ENCODE measurements around the gene SLC22A7. TPM values are rescaled to one million over a fixed set of nuclear protein-coding genes. Genes with fewer than 3 reads are reported as not detected.

The SLC22A7 gene
- total RNA-seq, 1 experiment from 2014 or later, result not detected

DNA sequence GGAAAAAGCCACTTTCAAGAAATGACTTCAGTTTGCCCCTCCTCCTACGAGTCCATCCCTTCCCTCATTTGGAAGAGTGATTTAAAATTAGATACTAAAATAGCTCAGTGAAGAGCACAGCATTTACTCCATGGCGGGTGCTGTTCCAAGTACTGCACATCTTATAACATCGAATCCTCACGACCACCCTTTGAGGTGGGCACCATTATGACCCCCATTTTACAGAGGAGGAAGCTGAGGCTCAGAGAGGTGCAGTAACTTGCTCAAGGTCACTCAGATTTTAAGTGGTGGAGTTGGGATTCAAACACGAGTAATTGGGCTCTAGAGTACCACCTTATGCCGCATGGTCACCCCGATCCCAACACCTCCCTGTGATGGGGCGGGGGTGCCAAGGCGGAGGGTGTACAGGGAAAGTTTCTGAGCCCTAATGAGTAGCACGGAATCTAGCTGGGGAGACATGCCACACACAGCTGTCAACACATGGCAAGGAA is 29.2 kb upstream of the SLC22A7 start:
- no peak overlapping the region for H2BK12ac ChIP-seq (ENCODE audit: insufficient read length, low read depth, low read length)
- H2BK15ac ChIP-seq (ENCODE audit: low read depth, low read length), result no peak overlapping the region
- no peak overlapping the region for H4K5ac ChIP-seq (ENCODE audit: insufficient read length, low read depth, low read length)
- no peak overlapping the region for H3K9ac ChIP-seq (ENCODE audit: extremely low read depth, insufficient read length, low read length)
- H3K36me3 Mint-ChIP-seq (ENCODE audit: insufficient read depth in 1 of 3, low read depth in 3 of 3), result no peaks in the 10 kb centered on the region; a peak in 1 of 7 replicates
- H2BK20ac ChIP-seq (ENCODE audit: low read depth, low read length, poor library complexity, severe bottlenecking), result no peak overlapping the region
- no peak overlapping the region for H4K91ac ChIP-seq (ENCODE audit: insufficient read length, low read depth, low read length)
- no peak overlapping the region; a peak in 1 of 7 replicates for H3K27ac Mint-ChIP-seq
- no peak overlapping the region for H4K8ac ChIP-seq (replicated peaks; ENCODE audit: insufficient read length, low read depth, low read length)
- WGBS (ENCODE audit: extremely low coverage, insufficient read length, low lambda C conversion rate), result no CpG with 5 or more reads among the region's 10 CpGs
- TF ChIP-seq, protein P1, sequence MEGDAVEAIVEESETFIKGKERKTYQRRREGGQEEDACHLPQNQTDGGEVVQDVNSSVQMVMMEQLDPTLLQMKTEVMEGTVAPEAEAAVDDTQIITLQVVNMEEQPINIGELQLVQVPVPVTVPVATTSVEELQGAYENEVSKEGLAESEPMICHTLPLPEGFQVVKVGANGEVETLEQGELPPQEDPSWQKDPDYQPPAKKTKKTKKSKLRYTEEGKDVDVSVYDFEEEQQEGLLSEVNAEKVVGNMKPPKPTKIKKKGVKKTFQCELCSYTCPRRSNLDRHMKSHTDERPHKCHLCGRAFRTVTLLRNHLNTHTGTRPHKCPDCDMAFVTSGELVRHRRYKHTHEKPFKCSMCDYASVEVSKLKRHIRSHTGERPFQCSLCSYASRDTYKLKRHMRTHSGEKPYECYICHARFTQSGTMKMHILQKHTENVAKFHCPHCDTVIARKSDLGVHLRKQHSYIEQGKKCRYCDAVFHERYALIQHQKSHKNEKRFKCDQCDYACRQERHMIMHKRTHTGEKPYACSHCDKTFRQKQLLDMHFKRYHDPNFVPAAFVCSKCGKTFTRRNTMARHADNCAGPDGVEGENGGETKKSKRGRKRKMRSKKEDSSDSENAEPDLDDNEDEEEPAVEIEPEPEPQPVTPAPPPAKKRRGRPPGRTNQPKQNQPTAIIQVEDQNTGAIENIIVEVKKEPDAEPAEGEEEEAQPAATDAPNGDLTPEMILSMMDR (conservative IDR thresholded peaks at IDR 0.05), result no peak
- H3K79me1 ChIP-seq (ENCODE audit: insufficient read depth, low read depth, low read length, poor library complexity, severe bottlenecking), result no peaks in the 10 kb centered on the region
- peaks cover 24 to 40% of the 10 kb centered on the region in 2 experiments for H3K4me1 Mint-ChIP-seq
- no peaks in the 10 kb centered on the region for H4K20me1 ChIP-seq (ENCODE audit: control insufficient read depth, insufficient read depth, insufficient read length)
- peaks cover 58% of the 10 kb centered on the region for H3K27me3 Mint-ChIP-seq (ENCODE audit: low read depth)
- H3K4ac ChIP-seq (ENCODE audit: low read depth, low read length), result no peak overlapping the region
- H3K27ac ChIP-seq (ENCODE audit: insufficient read length, low read depth, low read length), result no peak overlapping the region
- peaks cover 10% of the 10 kb centered on the region; the same call in 1 of the 2 replicates for H3K4me1 ChIP-seq (ENCODE audit: insufficient read depth, low read length)
- H3K14ac ChIP-seq (ENCODE audit: insufficient read depth, low read length), result no peak overlapping the region
- no peak overlapping the region for H2BK5ac ChIP-seq (ENCODE audit: insufficient read length, low read length)
- H2AK5ac ChIP-seq (ENCODE audit: insufficient read length, low read length), result no peak overlapping the region
- no peak overlapping the region for H3K4me2 ChIP-seq (ENCODE audit: insufficient read depth, insufficient read length, low read length)
- H2BK120ac ChIP-seq (ENCODE audit: low read depth, low read length, poor library complexity, severe bottlenecking), result no peak overlapping the region
- H3T11ph ChIP-seq (ENCODE audit: low read length), result no peak overlapping the region
- no peak overlapping the region for H3K23ac ChIP-seq (ENCODE audit: insufficient read length, low read depth, low read length)
- H3K27me3 ChIP-seq (ENCODE audit: insufficient read depth, low read length), result peaks cover 12% of the 10 kb centered on the region
- no peak for DNase-seq
- H3K18ac ChIP-seq (ENCODE audit: insufficient read length, low read depth, low read length), result no peak overlapping the region
- peak overlapping the region; percentile 34 to 56; a peak in 3 of 5 replicates for H3K4me3 Mint-ChIP-seq
- H3K23me2 ChIP-seq (ENCODE audit: insufficient read length, low read depth, low read length, poor library complexity, severe bottlenecking), result no peaks in the 10 kb centered on the region
- no peaks in the 10 kb centered on the region for H3K79me2 ChIP-seq (ENCODE audit: insufficient read depth, low read length)
- H3K9me3 Mint-ChIP-seq, result no peaks in the 10 kb centered on the region; a peak in 1 of 5 replicates
- no peak overlapping the region for H3K56ac ChIP-seq (ENCODE audit: insufficient read length, low read depth, low read length)
- H3K9me3 ChIP-seq (ENCODE audit: control insufficient read depth, low read depth, low read length), result no peaks in the 10 kb centered on the region
- H2AFZ ChIP-seq (ENCODE audit: low read length), result no peak overlapping the region

Measured in H9 (cell line).